ENCODE results near the gene SKOR1. TPM values are rescaled to one million over a fixed set of nuclear protein-coding genes. Genes with fewer than 3 reads are reported as not detected.

Gene SKOR1
- total and polyA plus RNA-seq, 2 of the 13 experiments (the other 11 are each of a cell fraction or from before 2014, with no cell fraction given): 0.09 to 0.11 TPM

DNA sequence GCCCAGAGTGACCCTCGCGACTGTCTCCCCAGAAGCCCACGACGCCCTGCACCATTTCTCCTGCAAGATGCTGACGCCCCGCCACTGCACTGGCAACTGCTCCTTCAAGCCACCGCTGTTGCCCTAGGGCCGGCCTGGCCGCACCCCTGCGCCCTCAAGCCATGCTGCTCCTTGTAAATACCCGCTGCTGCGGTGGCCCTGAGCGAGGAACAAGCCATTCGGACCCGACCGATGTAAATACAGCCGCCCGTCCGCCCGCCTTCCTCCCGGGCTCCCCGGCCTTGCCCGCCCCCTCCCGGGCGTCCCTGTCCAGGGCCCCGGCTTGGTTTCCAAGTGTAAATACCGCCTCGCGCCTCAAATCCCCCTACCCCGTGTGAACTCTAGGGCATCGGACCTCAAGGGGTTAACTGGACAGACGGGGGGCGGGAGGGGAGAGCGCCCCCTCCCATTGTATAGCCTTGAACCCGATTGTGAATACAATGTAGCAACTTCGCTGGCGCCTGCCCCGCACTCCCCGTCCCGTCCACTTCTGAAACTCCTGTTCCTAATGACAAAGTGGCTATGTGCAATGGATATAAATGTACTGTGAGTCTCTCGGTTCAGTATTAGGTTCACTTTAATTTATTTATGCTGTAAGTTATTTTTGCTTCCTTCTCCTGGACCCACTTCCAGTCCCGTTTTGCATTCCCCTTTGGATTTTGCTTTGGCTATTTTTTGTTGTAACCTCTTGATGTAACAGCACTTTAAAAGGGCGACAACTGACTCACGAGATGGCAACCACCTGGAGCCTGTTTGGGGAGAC, 8.6 kb downstream of the SKOR1 start (continued):
- TF ChIP-seq, protein P1, sequence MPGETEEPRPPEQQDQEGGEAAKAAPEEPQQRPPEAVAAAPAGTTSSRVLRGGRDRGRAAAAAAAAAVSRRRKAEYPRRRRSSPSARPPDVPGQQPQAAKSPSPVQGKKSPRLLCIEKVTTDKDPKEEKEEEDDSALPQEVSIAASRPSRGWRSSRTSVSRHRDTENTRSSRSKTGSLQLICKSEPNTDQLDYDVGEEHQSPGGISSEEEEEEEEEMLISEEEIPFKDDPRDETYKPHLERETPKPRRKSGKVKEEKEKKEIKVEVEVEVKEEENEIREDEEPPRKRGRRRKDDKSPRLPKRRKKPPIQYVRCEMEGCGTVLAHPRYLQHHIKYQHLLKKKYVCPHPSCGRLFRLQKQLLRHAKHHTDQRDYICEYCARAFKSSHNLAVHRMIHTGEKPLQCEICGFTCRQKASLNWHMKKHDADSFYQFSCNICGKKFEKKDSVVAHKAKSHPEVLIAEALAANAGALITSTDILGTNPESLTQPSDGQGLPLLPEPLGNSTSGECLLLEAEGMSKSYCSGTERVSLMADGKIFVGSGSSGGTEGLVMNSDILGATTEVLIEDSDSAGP (CRISPR knock-in tag; IDR thresholded peaks at IDR 0.05; ENCODE audit: borderline replicate concordance): peak; percentile 55; the same call in 1 of the 2 replicates
- TF ChIP-seq FOXA1 (IDR thresholded peaks at IDR 0.05) (no peak), FOXA1 (CRISPR knock-in tag; IDR thresholded peaks at IDR 0.05) (peak; percentile 75), KDM4B (CRISPR knock-in tag; IDR thresholded peaks at IDR 0.05) (no peak), HNRNPH1 (optimal IDR thresholded peaks at IDR 0.05; ENCODE audit: low read depth, low read length) (no peak), ZNF652 (CRISPR knock-in tag; IDR thresholded peaks at IDR 0.05; ENCODE audit: borderline replicate concordance, low read depth) (peak; percentile 93), MIER2 (CRISPR knock-in tag; IDR thresholded peaks at IDR 0.05) (no peak), IKZF1 (IDR thresholded peaks at IDR 0.05) (no peak), ZNF337 (CRISPR knock-in tag; IDR thresholded peaks at IDR 0.05; ENCODE audit: borderline replicate concordance, low read depth) (no peak), ZNF777 (CRISPR knock-in tag; IDR thresholded peaks at IDR 0.05) (peak; percentile 90), SPEN (CRISPR knock-in tag; IDR thresholded peaks at IDR 0.05; ENCODE audit: low read depth) (0 out of 2 replicates have a peak, but pooled peaks have one; percentile 31), RCOR2 (CRISPR knock-in tag; IDR thresholded peaks at IDR 0.05) (no peak), HNRNPL (IDR thresholded peaks at IDR 0.05; ENCODE audit: low read depth, low read length) (no peak), RARA (CRISPR knock-in tag; IDR thresholded peaks at IDR 0.05) (no peak), RXRA (CRISPR knock-in tag; IDR thresholded peaks at IDR 0.05) (0 out of 2 replicates have a peak, but pooled peaks have one; percentile 43), ZNF878 (CRISPR knock-in tag; IDR thresholded peaks at IDR 0.05) (no peak), ZNF776 (CRISPR knock-in tag; IDR thresholded peaks at IDR 0.05) (no peak), NFE2L2 (IDR thresholded peaks at IDR 0.05; ENCODE audit: low read length) (no peak), ZNF772 (CRISPR knock-in tag; IDR thresholded peaks at IDR 0.05) (0 out of 2 replicates have a peak, but pooled peaks have one; percentile 24), FOXO1 (CRISPR knock-in tag; IDR thresholded peaks at IDR 0.05) (no peak; the same call in 1 of the 2 replicates), MEIS1 (CRISPR knock-in tag; IDR thresholded peaks at IDR 0.05; ENCODE audit: borderline replicate concordance) (no peak), NRL (CRISPR knock-in tag; IDR thresholded peaks at IDR 0.05; ENCODE audit: borderline replicate concordance) (no peak), PHF20 (CRISPR knock-in tag; IDR thresholded peaks at IDR 0.05) (no peak)
- TF ChIP-seq, protein P2, sequence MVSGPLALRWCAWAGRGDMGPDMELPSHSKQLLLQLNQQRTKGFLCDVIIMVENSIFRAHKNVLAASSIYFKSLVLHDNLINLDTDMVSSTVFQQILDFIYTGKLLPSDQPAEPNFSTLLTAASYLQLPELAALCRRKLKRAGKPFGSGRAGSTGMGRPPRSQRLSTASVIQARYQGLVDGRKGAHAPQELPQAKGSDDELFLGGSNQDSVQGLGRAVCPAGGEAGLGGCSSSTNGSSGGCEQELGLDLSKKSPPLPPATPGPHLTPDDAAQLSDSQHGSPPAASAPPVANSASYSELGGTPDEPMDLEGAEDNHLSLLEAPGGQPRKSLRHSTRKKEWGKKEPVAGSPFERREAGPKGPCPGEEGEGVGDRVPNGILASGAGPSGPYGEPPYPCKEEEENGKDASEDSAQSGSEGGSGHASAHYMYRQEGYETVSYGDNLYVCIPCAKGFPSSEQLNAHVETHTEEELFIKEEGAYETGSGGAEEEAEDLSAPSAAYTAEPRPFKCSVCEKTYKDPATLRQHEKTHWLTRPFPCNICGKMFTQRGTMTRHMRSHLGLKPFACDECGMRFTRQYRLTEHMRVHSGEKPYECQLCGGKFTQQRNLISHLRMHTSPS (CRISPR knock-in tag; IDR thresholded peaks at IDR 0.05; ENCODE audit: low read depth): no peak
- TF ChIP-seq, protein P3, sequence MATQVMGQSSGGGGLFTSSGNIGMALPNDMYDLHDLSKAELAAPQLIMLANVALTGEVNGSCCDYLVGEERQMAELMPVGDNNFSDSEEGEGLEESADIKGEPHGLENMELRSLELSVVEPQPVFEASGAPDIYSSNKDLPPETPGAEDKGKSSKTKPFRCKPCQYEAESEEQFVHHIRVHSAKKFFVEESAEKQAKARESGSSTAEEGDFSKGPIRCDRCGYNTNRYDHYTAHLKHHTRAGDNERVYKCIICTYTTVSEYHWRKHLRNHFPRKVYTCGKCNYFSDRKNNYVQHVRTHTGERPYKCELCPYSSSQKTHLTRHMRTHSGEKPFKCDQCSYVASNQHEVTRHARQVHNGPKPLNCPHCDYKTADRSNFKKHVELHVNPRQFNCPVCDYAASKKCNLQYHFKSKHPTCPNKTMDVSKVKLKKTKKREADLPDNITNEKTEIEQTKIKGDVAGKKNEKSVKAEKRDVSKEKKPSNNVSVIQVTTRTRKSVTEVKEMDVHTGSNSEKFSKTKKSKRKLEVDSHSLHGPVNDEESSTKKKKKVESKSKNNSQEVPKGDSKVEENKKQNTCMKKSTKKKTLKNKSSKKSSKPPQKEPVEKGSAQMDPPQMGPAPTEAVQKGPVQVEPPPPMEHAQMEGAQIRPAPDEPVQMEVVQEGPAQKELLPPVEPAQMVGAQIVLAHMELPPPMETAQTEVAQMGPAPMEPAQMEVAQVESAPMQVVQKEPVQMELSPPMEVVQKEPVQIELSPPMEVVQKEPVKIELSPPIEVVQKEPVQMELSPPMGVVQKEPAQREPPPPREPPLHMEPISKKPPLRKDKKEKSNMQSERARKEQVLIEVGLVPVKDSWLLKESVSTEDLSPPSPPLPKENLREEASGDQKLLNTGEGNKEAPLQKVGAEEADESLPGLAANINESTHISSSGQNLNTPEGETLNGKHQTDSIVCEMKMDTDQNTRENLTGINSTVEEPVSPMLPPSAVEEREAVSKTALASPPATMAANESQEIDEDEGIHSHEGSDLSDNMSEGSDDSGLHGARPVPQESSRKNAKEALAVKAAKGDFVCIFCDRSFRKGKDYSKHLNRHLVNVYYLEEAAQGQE (IDR thresholded peaks at IDR 0.05; ENCODE audit: borderline replicate concordance in 1 of 2, low read depth in 1 of 2, low read length in 2 of 2): no peak

All from HepG2 (cell line).